Neural progenitor cell (in vitro differentiated cells): ENCODE data around the gene RAB42. TPM values are rescaled to one million over a fixed set of nuclear protein-coding genes. Genes with fewer than 3 reads are reported as not detected.

ENCODE experiments used
- DNase-seq: peaks from one replicate; pipeline ENCODE4 v3.0.0-alpha.2; 2016; ENCODE audit warnings: low spot score
- H2AFZ ChIP-seq: fragments of 200-600 bp; sonication (generic); replicated peaks from 2 replicates; pipeline ENCODE4 v1.6.1; 2016; ENCODE audit warnings: antibody characterized with exemption
- H3F3A ChIP-seq: fragments of 200-600 bp; sonication (generic); 2 replicates; pipeline ENCODE4 v1.6.1; 2016; ENCODE audit warnings: antibody characterized with exemption, low read depth
- H3K27ac ChIP-seq: fragments of 200-600 bp; sonication (generic); 2 replicates; pipeline ENCODE4 v1.5.1; 2016; ENCODE audit warnings: mild to moderate bottlenecking
- H3K27me3 ChIP-seq: fragments of 200-600 bp; sonication (generic); 2 replicates; pipeline ENCODE4 v1.6.1; 2016; ENCODE audit warnings: mild to moderate bottlenecking, moderate library complexity
- H3K36me3 ChIP-seq: fragments of 200-600 bp; sonication (generic); 2 replicates; pipeline ENCODE4 v1.5.1; 2016
- H3K4me1 ChIP-seq: fragments of 200-600 bp; sonication (generic); 2 replicates; pipeline ENCODE4 v1.6.1; 2016; ENCODE audit warnings: mixed run types
- H3K4me2 ChIP-seq: fragments of 200-600 bp; sonication (generic); 2 replicates; pipeline ENCODE4 v1.6.1; 2016
- H3K4me3 ChIP-seq: fragments of 200-600 bp; sonication (generic); 2 replicates; pipeline ENCODE4 v1.5.1; 2016
- H3K79me2 ChIP-seq: fragments of 200-600 bp; sonication (generic); 2 replicates; pipeline ENCODE4 v1.6.1; 2016; ENCODE audit warnings: low read depth
- H3K9ac ChIP-seq: fragments of 200-600 bp; sonication (generic); 2 replicates; pipeline ENCODE4 v1.6.1; 2016
- H3K9me3 ChIP-seq: fragments of 200-600 bp; sonication (generic); 2 replicates; pipeline ENCODE4 v1.5.1; 2016; ENCODE audit warnings: low read depth
- H4K20me1 ChIP-seq: fragments of 200-600 bp; sonication (generic); 2 replicates; pipeline ENCODE4 v1.6.1; 2016; ENCODE audit warnings: low read depth
- H3K27ac Mint-ChIP-seq: 3 replicates; pipeline ENCODE4 v1.8.0; 2021; ENCODE audit warnings: mixed read lengths
- H3K27me3 Mint-ChIP-seq: 2 replicates; pipeline ENCODE4 v1.8.0; 2022; ENCODE audit warnings: low read depth, mild to moderate bottlenecking, inconsistent platforms, moderate library complexity, mixed read lengths; ENCODE audit not compliant: insufficient read depth
- H3K36me3 Mint-ChIP-seq: 3 replicates; pipeline ENCODE4 v1.8.0; 2021; ENCODE audit warnings: mixed read lengths
- H3K4me1 Mint-ChIP-seq: 3 replicates; pipeline ENCODE4 v1.8.0; 2021; ENCODE audit warnings: mixed read lengths
- H3K4me3 Mint-ChIP-seq: 3 replicates; pipeline ENCODE4 v1.8.0; 2021; ENCODE audit warnings: mild to moderate bottlenecking, moderate library complexity, mixed read lengths
- H3K9me3 Mint-ChIP-seq: 3 replicates; pipeline ENCODE4 v1.8.0; 2020; ENCODE audit warnings: mixed read lengths
- EZH2 ChIP-seq: fragments of 200-600 bp; sonication (generic); IDR thresholded peaks from 2 replicates; pipeline ENCODE4 v1.6.1; 2017; ENCODE audit warnings: antibody characterized with exemption, mild to moderate bottlenecking, moderate library complexity
- EZH2phosphoT487 ChIP-seq: fragments of 200-600 bp; sonication (generic); IDR thresholded peaks from 2 replicates; pipeline ENCODE4 v1.6.1; 2017; ENCODE audit warnings: antibody characterized with exemption
- total RNA-seq: library from RNA; depleted of rRNA; stranded (reverse); fragments of >200 nt; gene quantifications from 2 replicates; pipeline ENCODE4 v1.2.3, GENCODE V29; 2015; ENCODE audit warnings: low replicate concordance
- TF ChIP-seq, protein P1 (sequence below): fragments of 200-600 bp; sonication (generic); IDR thresholded peaks from 2 replicates; pipeline ENCODE4 v1.5.1; 2017; ENCODE audit warnings: antibody characterized with exemption, mild to moderate bottlenecking

RAB42 gene
- total RNA-seq, 1 donor from 2014 or later, result 2.2 TPM

- no peaks in the 10 kb centered on the region for H3K4me1 ChIP-seq
- Mint-ChIP-seq H3K4me3 (no peak overlapping the region), H3K36me3 (peaks cover 6% of the 10 kb centered on the region), H3K27ac (no peak overlapping the region), H3K9me3 (peaks cover 4% of the 10 kb centered on the region), H3K4me1 (no peaks in the 10 kb centered on the region), H3K27me3 (peaks cover 2% of the 10 kb centered on the region)
- no peak overlapping the region for H3K4me3 ChIP-seq
- H3K9me3 ChIP-seq, result no peaks in the 10 kb centered on the region
- no peaks in the 10 kb centered on the region for H3K79me2 ChIP-seq
- no peak for TF ChIP-seq EZH2phosphoT487
- TF ChIP-seq EZH2, result no peak
- TF ChIP-seq, protein P1, sequence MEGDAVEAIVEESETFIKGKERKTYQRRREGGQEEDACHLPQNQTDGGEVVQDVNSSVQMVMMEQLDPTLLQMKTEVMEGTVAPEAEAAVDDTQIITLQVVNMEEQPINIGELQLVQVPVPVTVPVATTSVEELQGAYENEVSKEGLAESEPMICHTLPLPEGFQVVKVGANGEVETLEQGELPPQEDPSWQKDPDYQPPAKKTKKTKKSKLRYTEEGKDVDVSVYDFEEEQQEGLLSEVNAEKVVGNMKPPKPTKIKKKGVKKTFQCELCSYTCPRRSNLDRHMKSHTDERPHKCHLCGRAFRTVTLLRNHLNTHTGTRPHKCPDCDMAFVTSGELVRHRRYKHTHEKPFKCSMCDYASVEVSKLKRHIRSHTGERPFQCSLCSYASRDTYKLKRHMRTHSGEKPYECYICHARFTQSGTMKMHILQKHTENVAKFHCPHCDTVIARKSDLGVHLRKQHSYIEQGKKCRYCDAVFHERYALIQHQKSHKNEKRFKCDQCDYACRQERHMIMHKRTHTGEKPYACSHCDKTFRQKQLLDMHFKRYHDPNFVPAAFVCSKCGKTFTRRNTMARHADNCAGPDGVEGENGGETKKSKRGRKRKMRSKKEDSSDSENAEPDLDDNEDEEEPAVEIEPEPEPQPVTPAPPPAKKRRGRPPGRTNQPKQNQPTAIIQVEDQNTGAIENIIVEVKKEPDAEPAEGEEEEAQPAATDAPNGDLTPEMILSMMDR, result no peak
- H3K27me3 ChIP-seq, result no peaks in the 10 kb centered on the region
- H3K36me3 ChIP-seq, result no peaks in the 10 kb centered on the region
- DNase-seq, result no peak
- H3K9ac ChIP-seq, result no peak overlapping the region
- H2AFZ ChIP-seq, result no peak overlapping the region
- H3F3A ChIP-seq, result peaks cover 3% of the 10 kb centered on the region
- no peak overlapping the region for H3K4me2 ChIP-seq
- H3K27ac ChIP-seq, result no peak overlapping the region
- no peaks in the 10 kb centered on the region for H4K20me1 ChIP-seq
Measured at GRCh38 chr1:28632560-28632959, 40.5 kb downstream of the RAB42 start.

GRCh38 chr1:28640766-28641165 is 48.7 kb downstream of the RAB42 start:
- Histone ChIP-seq H3K9me3 (no peaks in the 10 kb centered on the region), H3K36me3 (no peaks in the 10 kb centered on the region), H4K20me1 (no peaks in the 10 kb centered on the region), H3K4me3 (no peak overlapping the region), H3K4me2 (no peak overlapping the region), H3F3A (peaks cover 26% of the 10 kb centered on the region), H3K9ac (no peak overlapping the region), H3K79me2 (peaks cover 30% of the 10 kb centered on the region), H3K27ac (no peak overlapping the region), H3K27me3 (no peaks in the 10 kb centered on the region), H3K4me1 (peaks cover 15% of the 10 kb centered on the region), H2AFZ (no peak overlapping the region)
- Mint-ChIP-seq H3K27ac (no peak overlapping the region), H3K4me1 (peaks cover 20% of the 10 kb centered on the region), H3K9me3 (no peaks in the 10 kb centered on the region), H3K4me3 (peak overlapping the region; percentile 99), H3K36me3 (no peaks in the 10 kb centered on the region), H3K27me3 (no peaks in the 10 kb centered on the region)
- peak; percentile 20 for DNase-seq
- no peak for TF ChIP-seq EZH2phosphoT487
- TF ChIP-seq EZH2, result no peak
- TF ChIP-seq, protein P1, result peak; percentile 33

- Histone ChIP-seq H3K9ac (peak overlapping the region; percentile 83), H3K4me2 (peak overlapping the region; percentile 86), H3K9me3 (no peaks in the 10 kb centered on the region), H2AFZ (peak overlapping the region; percentile 78), H3K27me3 (no peaks in the 10 kb centered on the region), H3K79me2 (peaks cover 30% of the 10 kb centered on the region), H3K4me1 (peaks cover 15% of the 10 kb centered on the region), H3K36me3 (no peaks in the 10 kb centered on the region), H3F3A (peaks cover 31% of the 10 kb centered on the region), H3K27ac (peak overlapping the region; percentile 63), H4K20me1 (no peaks in the 10 kb centered on the region), H3K4me3 (peak overlapping the region; percentile 77)
- Mint-ChIP-seq H3K27me3 (no peaks in the 10 kb centered on the region), H3K36me3 (no peaks in the 10 kb centered on the region), H3K4me3 (peak overlapping the region; percentile 99), H3K9me3 (no peaks in the 10 kb centered on the region), H3K27ac (peak overlapping the region; percentile 95), H3K4me1 (peaks cover 23% of the 10 kb centered on the region)
- DNase-seq, result no peak
- TF ChIP-seq EZH2, result no peak
Measured at GRCh38 chr1:28642056-28642846, 50.2 kb downstream of the RAB42 start.
